ENCODE results near the gene ADGRE2.

The ADGRE2 gene

GRCh38 chr19:14733574-14733973 is 44.8 kb downstream of the ADGRE2 start:
- TF ChIP-seq, protein P1, sequence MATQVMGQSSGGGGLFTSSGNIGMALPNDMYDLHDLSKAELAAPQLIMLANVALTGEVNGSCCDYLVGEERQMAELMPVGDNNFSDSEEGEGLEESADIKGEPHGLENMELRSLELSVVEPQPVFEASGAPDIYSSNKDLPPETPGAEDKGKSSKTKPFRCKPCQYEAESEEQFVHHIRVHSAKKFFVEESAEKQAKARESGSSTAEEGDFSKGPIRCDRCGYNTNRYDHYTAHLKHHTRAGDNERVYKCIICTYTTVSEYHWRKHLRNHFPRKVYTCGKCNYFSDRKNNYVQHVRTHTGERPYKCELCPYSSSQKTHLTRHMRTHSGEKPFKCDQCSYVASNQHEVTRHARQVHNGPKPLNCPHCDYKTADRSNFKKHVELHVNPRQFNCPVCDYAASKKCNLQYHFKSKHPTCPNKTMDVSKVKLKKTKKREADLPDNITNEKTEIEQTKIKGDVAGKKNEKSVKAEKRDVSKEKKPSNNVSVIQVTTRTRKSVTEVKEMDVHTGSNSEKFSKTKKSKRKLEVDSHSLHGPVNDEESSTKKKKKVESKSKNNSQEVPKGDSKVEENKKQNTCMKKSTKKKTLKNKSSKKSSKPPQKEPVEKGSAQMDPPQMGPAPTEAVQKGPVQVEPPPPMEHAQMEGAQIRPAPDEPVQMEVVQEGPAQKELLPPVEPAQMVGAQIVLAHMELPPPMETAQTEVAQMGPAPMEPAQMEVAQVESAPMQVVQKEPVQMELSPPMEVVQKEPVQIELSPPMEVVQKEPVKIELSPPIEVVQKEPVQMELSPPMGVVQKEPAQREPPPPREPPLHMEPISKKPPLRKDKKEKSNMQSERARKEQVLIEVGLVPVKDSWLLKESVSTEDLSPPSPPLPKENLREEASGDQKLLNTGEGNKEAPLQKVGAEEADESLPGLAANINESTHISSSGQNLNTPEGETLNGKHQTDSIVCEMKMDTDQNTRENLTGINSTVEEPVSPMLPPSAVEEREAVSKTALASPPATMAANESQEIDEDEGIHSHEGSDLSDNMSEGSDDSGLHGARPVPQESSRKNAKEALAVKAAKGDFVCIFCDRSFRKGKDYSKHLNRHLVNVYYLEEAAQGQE (IDR thresholded peaks at IDR 0.05; ENCODE audit: insufficient read depth in 1 of 2, low read depth in 2 of 2, low read length in 2 of 2), result no peak
- no peak for TF ChIP-seq FOXP2 (optimal IDR thresholded peaks at IDR 0.05; ENCODE audit: borderline replicate concordance, extremely low read depth, extremely low read length, insufficient read depth)
- no peak for TF ChIP-seq SIN3A (IDR thresholded peaks at IDR 0.05; ENCODE audit: borderline replicate concordance, insufficient read depth, low read length)
- no peak for TF ChIP-seq TAF1 (IDR thresholded peaks at IDR 0.05; ENCODE audit: borderline replicate concordance, insufficient read depth, low read length)
- no peak for TF ChIP-seq POLR2AphosphoS5 (IDR thresholded peaks at IDR 0.05; ENCODE audit: low read depth, low read length)

DNA sequence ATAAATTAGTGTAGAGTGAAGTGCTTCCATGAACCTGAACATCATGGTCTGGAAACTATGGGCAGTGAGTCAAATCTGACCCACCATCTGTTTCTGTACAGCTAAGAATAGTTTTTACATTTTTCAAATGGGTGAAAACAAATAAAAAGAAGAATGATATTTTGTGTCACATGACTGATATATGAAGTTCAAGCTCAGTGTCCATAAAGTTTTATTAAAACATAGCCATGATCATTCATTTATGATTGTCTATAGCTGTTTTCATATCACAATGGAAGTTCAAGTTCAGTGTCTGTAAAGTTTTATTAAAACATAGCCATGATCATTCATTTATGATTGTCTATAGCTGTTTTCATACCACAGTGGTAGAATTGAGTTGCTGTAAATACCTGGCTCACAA is 45.9 kb downstream of the ADGRE2 start:
- no peak for TF ChIP-seq TAF1 (IDR thresholded peaks at IDR 0.05; ENCODE audit: borderline replicate concordance, insufficient read depth, low read length)
- no peak for TF ChIP-seq POLR2AphosphoS5 (IDR thresholded peaks at IDR 0.05; ENCODE audit: low read depth, low read length)
- TF ChIP-seq FOXP2 (optimal IDR thresholded peaks at IDR 0.05; ENCODE audit: borderline replicate concordance, extremely low read depth, extremely low read length, insufficient read depth), result no peak
- TF ChIP-seq SIN3A (IDR thresholded peaks at IDR 0.05; ENCODE audit: borderline replicate concordance, insufficient read depth, low read length), result no peak
- TF ChIP-seq, protein P1 (IDR thresholded peaks at IDR 0.05; ENCODE audit: insufficient read depth in 1 of 2, low read depth in 2 of 2, low read length in 2 of 2), result no peak

- TF ChIP-seq FOXP2 (optimal IDR thresholded peaks at IDR 0.05; ENCODE audit: borderline replicate concordance, extremely low read depth, extremely low read length, insufficient read depth), result no peak
- TF ChIP-seq, protein P1 (IDR thresholded peaks at IDR 0.05; ENCODE audit: insufficient read depth in 1 of 2, low read depth in 2 of 2, low read length in 2 of 2), result no peak
- TF ChIP-seq TAF1 (IDR thresholded peaks at IDR 0.05; ENCODE audit: borderline replicate concordance, insufficient read depth, low read length), result no peak
- no peak for TF ChIP-seq POLR2AphosphoS5 (IDR thresholded peaks at IDR 0.05; ENCODE audit: low read depth, low read length)
- TF ChIP-seq SIN3A (IDR thresholded peaks at IDR 0.05; ENCODE audit: borderline replicate concordance, insufficient read depth, low read length), result no peak
Observed at GRCh38 chr19:14731200-14731599, 47.2 kb downstream of the ADGRE2 start.

DNA sequence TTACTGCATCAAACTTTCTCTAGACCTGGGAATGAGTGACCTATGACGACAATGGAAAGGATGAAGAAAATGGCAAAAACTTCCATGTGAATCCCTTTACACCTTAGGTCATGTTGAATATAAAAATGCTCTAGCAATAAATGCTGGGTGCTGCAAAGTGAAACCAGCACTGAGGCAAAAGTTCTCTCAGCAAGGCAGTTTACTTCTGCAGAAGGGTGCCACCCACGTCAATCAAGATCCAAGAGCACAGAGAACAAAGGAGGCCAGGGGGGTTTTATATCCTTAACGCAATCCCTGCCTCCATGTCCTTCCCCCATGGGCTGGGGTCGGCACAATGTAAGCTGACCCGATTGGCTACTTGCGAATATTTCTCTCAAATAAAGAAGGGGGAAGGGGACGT is 49.8 kb downstream of the ADGRE2 start:
- TF ChIP-seq SIN3A (IDR thresholded peaks at IDR 0.05; ENCODE audit: borderline replicate concordance, insufficient read depth, low read length), result no peak
- TF ChIP-seq FOXP2 (optimal IDR thresholded peaks at IDR 0.05; ENCODE audit: borderline replicate concordance, extremely low read depth, extremely low read length, insufficient read depth), result no peak
- TF ChIP-seq, protein P1 (IDR thresholded peaks at IDR 0.05; ENCODE audit: insufficient read depth in 1 of 2, low read depth in 2 of 2, low read length in 2 of 2), result no peak
- no peak for TF ChIP-seq TAF1 (IDR thresholded peaks at IDR 0.05; ENCODE audit: borderline replicate concordance, insufficient read depth, low read length)
- no peak for TF ChIP-seq POLR2AphosphoS5 (IDR thresholded peaks at IDR 0.05; ENCODE audit: low read depth, low read length)

GRCh38 chr19:14722127-14722526 is 56.2 kb downstream of the ADGRE2 start:
- TF ChIP-seq, protein P1 (IDR thresholded peaks at IDR 0.05; ENCODE audit: insufficient read depth in 1 of 2, low read depth in 2 of 2, low read length in 2 of 2), result no peak
- TF ChIP-seq TAF1 (IDR thresholded peaks at IDR 0.05; ENCODE audit: borderline replicate concordance, insufficient read depth, low read length), result no peak
- TF ChIP-seq FOXP2 (optimal IDR thresholded peaks at IDR 0.05; ENCODE audit: borderline replicate concordance, extremely low read depth, extremely low read length, insufficient read depth), result no peak
- no peak for TF ChIP-seq POLR2AphosphoS5 (IDR thresholded peaks at IDR 0.05; ENCODE audit: low read depth, low read length)
- TF ChIP-seq SIN3A (IDR thresholded peaks at IDR 0.05; ENCODE audit: borderline replicate concordance, insufficient read depth, low read length), result no peak
